GM21576 (cell line): ENCODE results near the gene FBN2.
"Not testable (repeated sequence)": the region's sequence is repeated elsewhere in the genome, so short reads cannot be mapped to it uniquely, and the experiment has no call there.

Experiments
- ATAC-seq: cut with Tn5 transposase; IDR thresholded peaks from one replicate; pipeline ENCODE4 v1.9.1; 2021; ENCODE audit warnings: mild to moderate bottlenecking, moderate library complexity; ENCODE audit not compliant: unreplicated experiment

The FBN2 gene

GRCh38 chr5:128535251-128535650, 2.8 kb downstream of the FBN2 start:
- no peak for ATAC-seq

GRCh38 chr5:128534726-128535125, 3.3 kb downstream of the FBN2 start:
- no peak for ATAC-seq

- no peak for ATAC-seq
Observed at GRCh38 chr5:128532776-128533175, 5.3 kb downstream of the FBN2 start.

- ATAC-seq: no peak
Observed at GRCh38 chr5:128532127-128532526, 5.9 kb downstream of the FBN2 start.

- no peak for ATAC-seq
Observed at GRCh38 chr5:128528637-128529255, 9.3 kb downstream of the FBN2 start.

GRCh38 chr5:128528126-128528525, 9.9 kb downstream of the FBN2 start:
- ATAC-seq: no peak

- no peak for ATAC-seq
Observed at GRCh38 chr5:128527077-128527476, 11.0 kb downstream of the FBN2 start.

- ATAC-seq: no peak
Observed at GRCh38 chr5:128522336-128522735, 15.7 kb downstream of the FBN2 start.

GRCh38 chr5:128519827-128520226, 18.2 kb downstream of the FBN2 start:
- no peak for ATAC-seq

GRCh38 chr5:128516978-128517377, 21.1 kb downstream of the FBN2 start:
- no peak for ATAC-seq

GRCh38 chr5:128513806-128514205, 24.2 kb downstream of the FBN2 start:
- ATAC-seq: no peak

- ATAC-seq: no peak
Observed at GRCh38 chr5:128512894-128513293, 25.2 kb downstream of the FBN2 start.

- ATAC-seq: no peak
Observed at GRCh38 chr5:128506643-128507042, 31.4 kb downstream of the FBN2 start.

- ATAC-seq: not testable (repeated sequence)
Observed at GRCh38 chr5:128503727-128504126, 34.3 kb downstream of the FBN2 start.

- no peak for ATAC-seq
Observed at GRCh38 chr5:128498844-128499455, 39.1 kb downstream of the FBN2 start.

- ATAC-seq: no peak
Observed at GRCh38 chr5:128494516-128494915, 43.5 kb downstream of the FBN2 start.

- no peak for ATAC-seq
Observed at GRCh38 chr5:128493657-128494329, 44.3 kb downstream of the FBN2 start.

- ATAC-seq: no peak
Observed at GRCh38 chr5:128491291-128491690, 46.8 kb downstream of the FBN2 start.

- no peak for ATAC-seq
Observed at GRCh38 chr5:128490761-128491160, 47.3 kb downstream of the FBN2 start.

- ATAC-seq: no peak
Observed at GRCh38 chr5:128487041-128487440, 51.0 kb downstream of the FBN2 start.

- no peak for ATAC-seq
Observed at GRCh38 chr5:128483738-128484137, 54.3 kb downstream of the FBN2 start.

- no peak for ATAC-seq
Observed at GRCh38 chr5:128480906-128481633, 57.0 kb downstream of the FBN2 start.
